ENCODE data around the gene IFNG. TPM values are rescaled to one million over a fixed set of nuclear protein-coding genes. Genes with fewer than 3 reads are reported as not detected.

IFNG gene
- total and polyA plus RNA-seq, 9 of the 15 experiments (the other 6 are each of a cell fraction or from before 2014, with no cell fraction given) = 0.38 TPM; not detected in 8

Other genes with a start within 250 kb of the IFNG start
- not detected in 2 replicates for gene IFNG-AS1, start 170.3 kb downstream of the IFNG start, total RNA-seq (2014; rRNA removed)
- gene IFNG-AS1, start 170.3 kb downstream of the IFNG start, total RNA-seq (2014; rRNA removed; fragmentation: Illumina TruSeq; extraction: Trizol) = not detected in 2 replicates
- not detected in 2 replicates for gene IFNG-AS1, start 170.3 kb downstream of the IFNG start, total RNA-seq (2015; rRNA removed; fragmentation: Illumina TruSeq; extraction: Trizol)
- not detected in 2 replicates for gene IFNG-AS1, start 170.3 kb downstream of the IFNG start, total RNA-seq (2021)
- gene IFNG-AS1, start 170.3 kb downstream of the IFNG start, polyA plus RNA-seq (2011; rRNA removed) = not detected in 2 replicates
- gene IFNG-AS1, start 170.3 kb downstream of the IFNG start, polyA plus RNA-seq (2014; fragmentation: Illumina TruSeq; extraction: Trizol) = not detected in 2 replicates
- gene IFNG-AS1, start 170.3 kb downstream of the IFNG start, polyA plus RNA-seq (2014; fragmentation: Nextera tagmentation; extraction: Ambion mirVana) = not detected
- not detected in 2 replicates for gene IFNG-AS1, start 170.3 kb downstream of the IFNG start, polyA plus RNA-seq (2014; rRNA removed)
- not detected in 2 replicates for gene IL26, start 66.1 kb upstream of the IFNG start, total RNA-seq (2014; rRNA removed)
- not detected in 2 replicates for gene IL26, start 66.1 kb upstream of the IFNG start, total RNA-seq (2014; rRNA removed; fragmentation: Illumina TruSeq; extraction: Trizol)
- not detected in 2 replicates for gene IL26, start 66.1 kb upstream of the IFNG start, total RNA-seq (2015; rRNA removed; fragmentation: Illumina TruSeq; extraction: Trizol)
- not detected in 2 replicates for gene IL26, start 66.1 kb upstream of the IFNG start, total RNA-seq (2021)
- gene IL26, start 66.1 kb upstream of the IFNG start, polyA plus RNA-seq (2011; rRNA removed) = not detected in 2 replicates
- not detected in 2 replicates for gene IL26, start 66.1 kb upstream of the IFNG start, polyA plus RNA-seq (2014; fragmentation: Illumina TruSeq; extraction: Trizol)
- not detected for gene IL26, start 66.1 kb upstream of the IFNG start, polyA plus RNA-seq (2014; fragmentation: Nextera tagmentation; extraction: Ambion mirVana)
- not detected in 2 replicates for gene IL26, start 66.1 kb upstream of the IFNG start, polyA plus RNA-seq (2014; rRNA removed)
- gene IL22, start 93.9 kb upstream of the IFNG start, total RNA-seq (2014; rRNA removed) = not detected in 2 replicates
- not detected in 2 replicates for gene IL22, start 93.9 kb upstream of the IFNG start, total RNA-seq (2014; rRNA removed; fragmentation: Illumina TruSeq; extraction: Trizol)
- gene IL22, start 93.9 kb upstream of the IFNG start, total RNA-seq (2015; rRNA removed; fragmentation: Illumina TruSeq; extraction: Trizol) = not detected in 2 replicates
- gene IL22, start 93.9 kb upstream of the IFNG start, total RNA-seq (2021) = not detected in 2 replicates
- not detected in 2 replicates for gene IL22, start 93.9 kb upstream of the IFNG start, polyA plus RNA-seq (2011; rRNA removed)
- not detected in 2 replicates for gene IL22, start 93.9 kb upstream of the IFNG start, polyA plus RNA-seq (2014; fragmentation: Illumina TruSeq; extraction: Trizol)
- not detected for gene IL22, start 93.9 kb upstream of the IFNG start, polyA plus RNA-seq (2014; fragmentation: Nextera tagmentation; extraction: Ambion mirVana)
- not detected in 2 replicates for gene IL22, start 93.9 kb upstream of the IFNG start, polyA plus RNA-seq (2014; rRNA removed)
- gene MDM1, start 172.6 kb upstream of the IFNG start, total RNA-seq (2014; rRNA removed) = 8.8 and 10.4 TPM in 2 replicates
- gene MDM1, start 172.6 kb upstream of the IFNG start, total RNA-seq (2014; rRNA removed; fragmentation: Illumina TruSeq; extraction: Trizol) = 14.1 and 16.7 TPM in 2 replicates
- 16.4 and 16.8 TPM in 2 replicates for gene MDM1, start 172.6 kb upstream of the IFNG start, total RNA-seq (2015; rRNA removed; fragmentation: Illumina TruSeq; extraction: Trizol)
- 9.1 and 11.3 TPM in 2 replicates for gene MDM1, start 172.6 kb upstream of the IFNG start, total RNA-seq (2021)
- 11.7 and 16.1 TPM in 2 replicates for gene MDM1, start 172.6 kb upstream of the IFNG start, polyA plus RNA-seq (2011; rRNA removed)
- 10.2 and 13.1 TPM in 2 replicates for gene MDM1, start 172.6 kb upstream of the IFNG start, polyA plus RNA-seq (2014; fragmentation: Illumina TruSeq; extraction: Trizol)
- 10 to 100 TPM in 1 of 2 experiments, 1 to 10 TPM in 1; 7.5 to 12.8 TPM for gene MDM1, start 172.6 kb upstream of the IFNG start, polyA plus RNA-seq (2014; fragmentation: Nextera tagmentation; extraction: Ambion mirVana)
- 13.8 and 15.5 TPM in 2 replicates for gene MDM1, start 172.6 kb upstream of the IFNG start, polyA plus RNA-seq (2014; rRNA removed)

All from K562 (cell line).